MM.1S (cell line): Measurements from ENCODE around the gene COMT.

Experiments used
- DNase-seq: peaks from one replicate; pipeline ENCODE4 v3.0.0-alpha.2; 2015
- H2AFZ ChIP-seq: fragments of 300-600 bp; sonication (generic); 2 replicates; pipeline ENCODE4 v1.6.0; 2016; ENCODE audit warnings: antibody characterized with exemption, low read length
- H3F3A ChIP-seq: fragments of 300-600 bp; sonication (generic); 2 replicates; pipeline ENCODE4 v1.6.1; 2016; ENCODE audit warnings: mild to moderate bottlenecking, antibody characterized with exemption, low read length, moderate library complexity, mixed read lengths; ENCODE audit not compliant: insufficient read depth
- H3K27ac ChIP-seq: fragments of 300-600 bp; sonication (generic); 2 replicates; pipeline ENCODE4 v1.5.1; 2016; ENCODE audit warnings: mild to moderate bottlenecking, low read length
- H3K27me3 ChIP-seq: fragments of 300-600 bp; sonication (generic); replicated peaks from 2 replicates; pipeline ENCODE4 v1.6.0; 2016; ENCODE audit warnings: low read length; ENCODE audit not compliant: insufficient read depth
- H3K36me3 ChIP-seq: fragments of 300-600 bp; sonication (generic); replicated peaks from 2 replicates; pipeline ENCODE4 v1.6.1; 2016; ENCODE audit warnings: mild to moderate bottlenecking, low read length, mixed read lengths; ENCODE audit not compliant: insufficient read depth
- H3K4me1 ChIP-seq: fragments of 300-600 bp; sonication (generic); 2 replicates; pipeline ENCODE4 v1.6.1; 2016; ENCODE audit warnings: low read length, mixed read lengths
- H3K4me2 ChIP-seq: fragments of 300-600 bp; sonication (generic); 2 replicates; pipeline ENCODE4 v1.6.0; 2016; ENCODE audit warnings: low read depth, low read length
- H3K4me3 ChIP-seq: fragments of 300-600 bp; sonication (generic); 2 replicates; pipeline ENCODE4 v1.5.1; 2016; ENCODE audit warnings: low read length, mixed read lengths
- H3K79me2 ChIP-seq: fragments of 300-600 bp; sonication (generic); 2 replicates; pipeline ENCODE4 v1.6.1; 2016; ENCODE audit warnings: mixed run types, low read length, mixed read lengths
- H3K9ac ChIP-seq: fragments of 300-600 bp; sonication (generic); 2 replicates; pipeline ENCODE4 v1.6.1; 2016; ENCODE audit warnings: low read length, mixed read lengths
- H3K9me2 ChIP-seq: fragments of 300-600 bp; sonication (generic); replicated peaks from 2 replicates; pipeline ENCODE4 v1.6.1; 2016; ENCODE audit warnings: mild to moderate bottlenecking, low read length, mixed read lengths; ENCODE audit not compliant: insufficient read depth
- H3K9me3 ChIP-seq: fragments of 300-600 bp; sonication (generic); replicated peaks from 2 replicates; pipeline ENCODE4 v1.6.1; 2016; ENCODE audit warnings: mild to moderate bottlenecking, low read length, mixed read lengths; ENCODE audit not compliant: insufficient read depth
- H4K20me1 ChIP-seq: fragments of 300-600 bp; sonication (generic); 2 replicates; pipeline ENCODE4 v1.6.1; 2016; ENCODE audit warnings: mild to moderate bottlenecking, low read length, moderate library complexity, mixed read lengths; ENCODE audit not compliant: insufficient read depth
- CTCF ChIP-seq: fragments of 300-600 bp; sonication (generic); IDR thresholded peaks from 2 replicates; pipeline ENCODE4 v1.5.1; 2016; ENCODE audit warnings: antibody characterized with exemption, low read length, mixed read lengths
- EZH2 ChIP-seq: fragments of 300-600 bp; sonication (generic); optimal IDR thresholded peaks from 2 replicates; pipeline ENCODE3; 2017; ENCODE audit warnings: low read depth, mild to moderate bottlenecking, antibody characterized with exemption, low read length, mixed read lengths
- EZH2phosphoT487 ChIP-seq: fragments of 300-600 bp; sonication (generic); IDR thresholded peaks from 2 replicates; pipeline ENCODE4 v1.6.1; 2018; ENCODE audit warnings: antibody characterized with exemption, low read length

The COMT gene

DNA sequence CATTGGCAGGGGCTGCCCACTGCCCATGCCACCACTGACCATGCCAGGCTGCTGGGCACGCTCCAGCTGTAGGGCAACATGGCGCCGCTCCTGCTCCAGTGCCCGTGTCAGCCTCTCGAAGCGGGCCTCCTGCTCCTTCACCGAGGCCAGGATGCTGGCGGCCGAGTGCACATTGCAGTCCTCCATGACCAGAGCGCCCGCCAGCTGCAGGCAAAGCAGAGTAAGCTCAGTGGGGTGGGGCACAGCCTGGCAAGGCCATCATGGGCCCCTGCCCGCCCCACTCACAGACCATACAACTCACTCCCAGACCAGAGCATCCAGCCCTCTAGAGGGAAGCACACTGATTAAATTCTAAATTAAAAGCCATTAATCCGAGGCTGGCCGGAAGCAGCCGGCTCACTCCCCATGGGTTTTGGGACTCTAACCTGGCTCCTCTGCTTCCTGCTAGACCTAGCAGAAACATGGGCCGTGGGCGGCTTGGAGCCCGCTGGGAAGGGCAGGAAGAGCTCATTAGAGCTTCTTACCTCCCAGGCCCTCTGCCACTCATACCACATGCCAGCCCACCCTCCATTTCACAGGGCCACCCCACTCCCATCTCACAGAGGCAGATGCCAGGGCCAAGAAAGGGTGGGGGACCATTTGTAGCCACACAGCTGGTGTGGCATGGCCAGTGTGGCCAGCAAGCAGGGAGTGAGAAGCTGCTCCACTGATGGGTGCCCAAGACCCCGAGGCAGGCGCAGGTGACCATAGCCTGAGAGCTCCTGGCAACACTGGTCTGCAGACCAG is 49.2 kb downstream of the COMT start:
- no peak for DNase-seq
- Histone ChIP-seq H3K9me2 (no peaks in the 10 kb centered on the region), H2AFZ (no peak overlapping the region), H3K9ac (no peak overlapping the region), H3K79me2 (no peaks in the 10 kb centered on the region), H4K20me1 (no peaks in the 10 kb centered on the region), H3F3A (no peaks in the 10 kb centered on the region), H3K27me3 (peaks cover 63% of the 10 kb centered on the region), H3K4me2 (no peak overlapping the region), H3K4me3 (no peak overlapping the region), H3K9me3 (no peaks in the 10 kb centered on the region), H3K27ac (no peak overlapping the region), H3K36me3 (no peaks in the 10 kb centered on the region), H3K4me1 (no peaks in the 10 kb centered on the region)
- TF ChIP-seq CTCF (no peak), EZH2 (no peak), EZH2phosphoT487 (no peak)

DNA sequence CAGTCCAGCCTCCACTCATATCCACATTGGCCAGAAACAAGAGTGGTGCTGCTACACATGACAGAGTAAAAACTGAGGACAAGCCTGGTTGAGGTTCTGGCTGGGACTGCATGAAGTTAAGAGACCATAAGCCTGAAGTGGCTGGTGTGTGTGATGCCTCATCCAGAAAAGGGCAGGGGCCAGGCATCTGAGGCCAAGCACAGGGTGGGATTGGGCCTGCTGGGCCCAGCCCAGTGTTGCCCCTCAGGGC is 49.7 kb downstream of the COMT start:
- Histone ChIP-seq H3K9ac (no peak overlapping the region), H2AFZ (no peak overlapping the region), H3F3A (no peaks in the 10 kb centered on the region), H3K27ac (no peak overlapping the region), H3K4me2 (no peak overlapping the region), H3K4me1 (no peaks in the 10 kb centered on the region), H3K27me3 (peaks cover 69% of the 10 kb centered on the region), H3K36me3 (no peaks in the 10 kb centered on the region), H3K4me3 (no peak overlapping the region), H4K20me1 (no peaks in the 10 kb centered on the region), H3K9me3 (no peaks in the 10 kb centered on the region), H3K9me2 (no peaks in the 10 kb centered on the region), H3K79me2 (no peaks in the 10 kb centered on the region)
- TF ChIP-seq EZH2phosphoT487 (no peak), CTCF (no peak), EZH2 (no peak)
- no peak for DNase-seq

GRCh38 chr22:19991645-19992451 is 50.3 kb downstream of the COMT start:
- Histone ChIP-seq H3K9me2 (no peaks in the 10 kb centered on the region), H4K20me1 (no peaks in the 10 kb centered on the region), H3K4me1 (no peaks in the 10 kb centered on the region), H2AFZ (no peak overlapping the region), H3K79me2 (no peaks in the 10 kb centered on the region), H3K27me3 (peaks cover 74% of the 10 kb centered on the region), H3K4me3 (no peak overlapping the region), H3K27ac (no peak overlapping the region), H3K9ac (no peak overlapping the region), H3F3A (no peaks in the 10 kb centered on the region), H3K36me3 (no peaks in the 10 kb centered on the region), H3K4me2 (no peak overlapping the region), H3K9me3 (no peaks in the 10 kb centered on the region)
- TF ChIP-seq CTCF: no peak
- TF ChIP-seq EZH2: no peak
- TF ChIP-seq EZH2phosphoT487: no peak
- no peak for DNase-seq
